HepG2 (cell line): ENCODE data around the gene SLC6A9. TPM values are rescaled to one million over a fixed set of nuclear protein-coding genes. Genes with fewer than 3 reads are reported as not detected.

Experiments
- ATAC-seq: fragments of 200-7000 bp; cut with Tn5 transposase; 3 replicates; pipeline ENCODE4 v1.9.1; 2020; ENCODE audit warnings: mild to moderate bottlenecking, moderate library complexity
- BruUV-seq: library from RNA; stranded (reverse); fragments of 400-500 nt; replicated peaks from 2 replicates; lab custom pipeline; 2021; lab: Mats Ljungman, UMichigan
- CTCF ChIA-PET: fragments of 300-600 bp; formaldehyde crosslinking; extraction: SDS; loops from one replicate; lab custom pipeline; 2021; ENCODE audit warnings: low total read pairs, inconsistent platforms, low intra/inter-chr PET ratio; lab: Yijun Ruan, JAX
- POLR2A ChIA-PET: fragments of 350-600 bp; sonication (Branson Sonifier 250); formaldehyde crosslinking; loops from one replicate; lab custom pipeline; 2020; ENCODE audit warnings: antibody characterized with exemption, inconsistent platforms; lab: Yijun Ruan, JAX
- DNase-seq: peaks from one replicate; pipeline ENCODE4 v3.0.0-alpha.2; 2015; ENCODE audit warnings: low spot score
- FAIRE-seq: peaks from 3 replicates; lab custom pipeline; 2011; peaks lifted over from hg19 to GRCh38; lab: Jason Lieb, UNC
- H2AFZ ChIP-seq: one replicate; pipeline ENCODE4 v1.6.1; 2011; ENCODE audit warnings: low read length, inconsistent platforms
- H3K27ac ChIP-seq: fragments of 300-600 bp; 3 replicates; pipeline ENCODE4 v1.8.0; 2011; ENCODE audit warnings: mixed run types, mild to moderate bottlenecking, mixed read lengths, low read length, inconsistent platforms; ENCODE audit not compliant: insufficient read depth; ENCODE audit errors: extremely low read length
- H3K27me3 ChIP-seq, 2 experiments: fragments of 200-600 bp in 1 of 2; 2 replicates in 1 of 2; 3 replicates in 1 of 2; pipeline versions ENCODE4 v1.6.0 to v1.8.0; 2011; ENCODE audit warnings: low read length in 2 of 2, mild to moderate bottlenecking in 2 of 2, moderate library complexity in 2 of 2, inconsistent platforms in 1 of 2; ENCODE audit not compliant: insufficient read depth in 2 of 2, control insufficient read depth in 1 of 2
- H3K36me3 ChIP-seq, 2 experiments: fragments of 200-600 bp in 1 of 2; replicated peaks in 1 of 2; 2 replicates in 1 of 2; 3 replicates in 1 of 2; pipeline versions ENCODE4 v1.5.1 to v1.8.0; 2011; ENCODE audit warnings: low read length in 2 of 2, inconsistent platforms in 1 of 2; ENCODE audit not compliant: insufficient read depth in 2 of 2, control insufficient read depth in 1 of 2
- H3K4me1 ChIP-seq: 2 replicates; pipeline ENCODE4 v1.5.1; 2012; ENCODE audit warnings: low read length, inconsistent platforms; ENCODE audit not compliant: insufficient read depth
- H3K4me2 ChIP-seq: 2 replicates; pipeline ENCODE4 v1.6.0; 2011; ENCODE audit warnings: low read depth, low read length, inconsistent platforms
- H3K4me3 ChIP-seq, 3 experiments: fragments of 200-600 bp in 1 of 3; sonication (generic), shearing (Covaris generic) in 1 of 3; replicated peaks in 1 of 3; 2 replicates each; pipeline ENCODE4 v1.5.1; 2011 to 2016; ENCODE audit warnings: low read length in 3 of 3, inconsistent platforms in 2 of 3, low read depth in 2 of 3, mild to moderate bottlenecking in 2 of 3, control low read depth in 1 of 3, mixed read lengths in 1 of 3; ENCODE audit not compliant: insufficient read depth in 1 of 3
- H3K79me2 ChIP-seq: one replicate; pipeline ENCODE4 v1.6.1; 2011; ENCODE audit warnings: low read length, inconsistent platforms; ENCODE audit not compliant: insufficient read depth
- H3K9ac ChIP-seq: 2 replicates; pipeline ENCODE4 v1.6.0; 2011; ENCODE audit warnings: mild to moderate bottlenecking, low read depth, low read length, inconsistent platforms; ENCODE audit not compliant: insufficient read depth
- H3K9me3 ChIP-seq: 2 replicates; pipeline ENCODE4 v1.5.1; 2012; ENCODE audit warnings: mild to moderate bottlenecking, low read length
- H4K20me1 ChIP-seq: 2 replicates; pipeline ENCODE4 v1.6.0; 2011; ENCODE audit warnings: inconsistent platforms, mild to moderate bottlenecking, low read length, moderate library complexity; ENCODE audit not compliant: insufficient read depth
- CBFB ChIP-seq: sonication (generic); formaldehyde crosslinking; IDR thresholded peaks from 2 replicates; pipeline ENCODE4 v1.4.0; 2020; ENCODE audit warnings: missing genetic modification reagents
- GATAD1 ChIP-seq: IDR thresholded peaks from 2 replicates; pipeline ENCODE4 v1.6.1; 2016; ENCODE audit warnings: missing genetic modification reagents, missing compliant biosample characterization
- HES4 ChIP-seq: sonication (generic); formaldehyde crosslinking; IDR thresholded peaks from 2 replicates; pipeline ENCODE4 v1.9.0; 2021; ENCODE audit warnings: mild to moderate bottlenecking, missing genetic modification reagents, borderline replicate concordance
- HMG20A ChIP-seq: IDR thresholded peaks from 2 replicates; pipeline ENCODE4 v1.6.1; 2016; ENCODE audit warnings: borderline replicate concordance
- HOXD1 ChIP-seq: sonication (generic); formaldehyde crosslinking; IDR thresholded peaks from 2 replicates; pipeline ENCODE4 v1.5.0; 2020; ENCODE audit warnings: missing genetic modification reagents
- KLF12 ChIP-seq: sonication (generic); formaldehyde crosslinking; IDR thresholded peaks from 2 replicates; pipeline ENCODE4 v1.4.0; 2020; ENCODE audit warnings: missing genetic modification reagents, borderline replicate concordance
- KLF16 ChIP-seq, 2 experiments: sonication (generic) in 1 of 2; formaldehyde crosslinking in 1 of 2; IDR thresholded peaks; 2 replicates each; pipeline versions ENCODE4 v1.6.1 to v1.8.0; 2016 to 2023; ENCODE audit warnings: missing genetic modification reagents in 2 of 2, missing compliant biosample characterization in 1 of 2
- NFIB ChIP-seq: sonication (generic); formaldehyde crosslinking; IDR thresholded peaks from 2 replicates; pipeline ENCODE4 v1.9.0; 2021; ENCODE audit warnings: missing genetic modification reagents, mild to moderate bottlenecking, borderline replicate concordance
- SAFB2 ChIP-seq: sonication (generic); formaldehyde crosslinking; IDR thresholded peaks from 2 replicates; pipeline ENCODE4 v1.5.1; 2020; ENCODE audit warnings: missing genetic modification reagents, low read depth, mild to moderate bottlenecking, borderline replicate concordance
- ZFX ChIP-seq: sonication (generic); formaldehyde crosslinking; IDR thresholded peaks from 2 replicates; pipeline ENCODE4 v1.4.0; 2020; ENCODE audit warnings: mild to moderate bottlenecking, low read depth, missing genetic modification reagents, moderate library complexity
- ZMYM4 ChIP-seq: sonication (generic); formaldehyde crosslinking; IDR thresholded peaks from 2 replicates; pipeline ENCODE4 v1.8.1; 2023; ENCODE audit warnings: mild to moderate bottlenecking, missing genetic modification reagents
- ZNF234 ChIP-seq: sonication (generic); formaldehyde crosslinking; conservative IDR thresholded peaks from 2 replicates; pipeline ENCODE4 v1.5.1; 2020; ENCODE audit warnings: mild to moderate bottlenecking, missing genetic modification reagents
- ZNF251 ChIP-seq: sonication (generic); formaldehyde crosslinking; IDR thresholded peaks from 2 replicates; pipeline ENCODE4 v1.9.0; 2021; ENCODE audit warnings: mild to moderate bottlenecking, missing genetic modification reagents
- ZNF562 ChIP-seq: sonication (generic); formaldehyde crosslinking; IDR thresholded peaks from 2 replicates; pipeline ENCODE4 v1.8.0; 2022; ENCODE audit warnings: missing genetic modification reagents, borderline replicate concordance
- ZNF816 ChIP-seq: sonication (generic); formaldehyde crosslinking; IDR thresholded peaks from 2 replicates; pipeline ENCODE4 v1.8.0; 2022; ENCODE audit warnings: missing genetic modification reagents, mild to moderate bottlenecking, borderline replicate concordance
- WGBS: methylation state at CpG from one replicate; pipeline ENCODE4 v1.1.6; 2017; ENCODE audit warnings: low lambda C conversion rate; 5-methylcytosine and 5-hydroxymethylcytosine counted together
- in situ Hi-C: cut with HindIII; loops from 2 replicates; pipeline ENCODE4 v1.10.0; 2017; ENCODE audit warnings: low pct_unique_long_range_greater_than_20kb; ENCODE audit not compliant: extremely low pct_ligation_motif_present
- intact Hi-C: fragments of 100-400 bp; cut with micrococcal nuclease; formaldehyde crosslinking; loops from one replicate; pipeline ENCODE4 v1.10.0; 2022; ENCODE audit not compliant: unreplicated experiment
- polyA plus RNA-seq, 8 experiments: library from polyadenylated mRNA; depleted of rRNA in 3 of 8; stranded (reverse) in 7 of 8; unstranded in 1 of 8; fragments of >200 nt; fragmentation: Illumina TruSeq in 4 of 8; extraction: Trizol in 4 of 8; gene quantifications; 2 replicates each; pipeline versions ENCODE4 v1.2.1 to v1.2.3, GENCODE V29; 2011 to 2016; ENCODE audit warnings: low read depth in 4 of 8, missing spikeins in 1 of 8, mixed read lengths in 1 of 8; ENCODE audit not compliant: insufficient read depth in 1 of 8
- total RNA-seq, 5 experiments: library from RNA; depleted of rRNA; stranded (reverse); fragments of >200 nt; fragmentation: Illumina TruSeq; extraction: Trizol; gene quantifications; 2 replicates each; pipeline ENCODE4 v1.2.3, GENCODE V29; 2016; ENCODE audit warnings: low read depth in 1 of 5
- TF ChIP-seq, protein P1 (sequence below): IDR thresholded peaks from 2 replicates; pipeline ENCODE4 v1.6.1; 2012; ENCODE audit warnings: inconsistent platforms
- TF ChIP-seq, protein P2 (sequence below): sonication (generic); formaldehyde crosslinking; IDR thresholded peaks from 2 replicates; pipeline ENCODE4 v1.5.0; 2020; ENCODE audit warnings: missing genetic modification reagents
- TF ChIP-seq, protein P3 (sequence below): sonication (generic); formaldehyde crosslinking; IDR thresholded peaks from 2 replicates; pipeline ENCODE4 v1.8.0; 2022; ENCODE audit warnings: mild to moderate bottlenecking, missing genetic modification reagents, moderate library complexity
- TF ChIP-seq, protein P4 (sequence below): sonication (generic); formaldehyde crosslinking; IDR thresholded peaks from 2 replicates; pipeline ENCODE4 v1.4.0; 2020; ENCODE audit warnings: missing genetic modification reagents

The SLC6A9 gene
- total and polyA plus RNA-seq, 2 of the 13 experiments (the other 11 are each of a cell fraction or from before 2014, with no cell fraction given), result 8.5 to 9.9 TPM

DNA sequence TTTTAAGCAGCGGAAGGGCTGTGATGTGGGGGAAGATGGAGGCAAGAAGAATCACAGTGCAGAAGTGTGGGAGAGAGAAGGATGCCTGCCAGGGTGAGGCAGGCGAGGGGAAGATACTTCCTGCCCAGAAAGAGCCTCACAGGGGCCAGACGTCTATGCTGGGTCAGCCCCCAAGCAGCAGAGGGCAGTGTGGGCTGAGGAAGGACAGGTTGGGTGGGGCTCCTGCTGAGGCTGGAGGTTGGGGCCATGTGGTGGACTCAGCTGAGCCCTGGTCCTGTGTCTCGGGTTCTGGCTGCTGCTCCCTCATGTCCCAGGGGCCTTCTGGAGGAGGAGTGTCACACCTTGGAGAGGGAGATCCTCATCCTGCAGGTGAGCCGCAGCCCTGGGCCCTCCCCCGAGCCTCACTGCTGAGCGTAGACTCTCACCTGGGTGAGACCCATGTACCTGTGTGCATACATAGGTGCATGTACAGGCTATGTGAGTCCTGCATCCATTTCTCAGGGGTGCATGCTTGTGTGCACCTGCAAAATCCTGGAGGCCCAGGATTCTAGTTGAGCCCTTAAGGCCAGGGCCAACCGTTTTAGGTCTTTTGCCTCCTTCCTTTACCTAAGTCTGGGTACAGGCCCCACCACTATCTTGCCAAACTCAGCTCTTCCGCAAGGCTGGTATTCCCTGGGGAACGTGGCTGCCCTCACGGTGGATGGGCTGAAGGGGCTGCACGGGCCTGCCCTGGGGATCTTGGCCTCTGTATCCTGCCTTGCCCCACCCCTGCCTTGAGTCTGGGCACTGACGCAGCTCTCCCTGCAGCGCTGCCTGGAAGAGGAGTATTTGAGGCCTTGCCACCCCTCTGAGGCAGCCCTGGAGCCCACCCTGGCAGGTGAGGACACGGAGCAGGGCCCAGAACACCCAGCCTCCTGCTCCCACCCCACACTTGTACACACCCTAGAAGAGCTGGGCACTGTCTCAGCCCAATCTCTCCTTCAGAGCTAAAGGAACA is 36.2 kb downstream of the SLC6A9 start:
- H4K20me1 ChIP-seq, result no peaks in the 10 kb centered on the region
- peak; percentile 40 for DNase-seq
- WGBS, result 46% methylated on average over 5 of the region's 15 CpGs
- in situ Hi-C loops, result loop anchor here (5.0 kb wide), 1 partner anchor 37 kb away; the partner anchor contains the start of gene SLC6A9
- no peak overlapping the region for H2AFZ ChIP-seq
- H3K27me3 ChIP-seq, result no peaks in the 10 kb centered on the region
- no peaks in the 10 kb centered on the region for H3K9me3 ChIP-seq
- ChIA-PET CTCF (interaction anchor here (1.3 to 1.5 kb wide), 2 partner anchors 41 to 53 kb away, joined by 6 to 8 read pairs; no protein-coding TSS in a partner anchor), POLR2A (interaction anchor here (1.1 to 1.2 kb wide), 2 partner anchors 17 to 48 kb away, joined by 3 to 4 read pairs; no protein-coding TSS in a partner anchor)
- BruUV-seq, result no TSS peak
- peak; percentile 63 for ATAC-seq
- intact Hi-C loops, result loop anchor here (2.0 kb wide), 1 partner anchor 42 kb away; no protein-coding TSS in a partner anchor
- no peak overlapping the region for H3K4me3 ChIP-seq
- H3K79me2 ChIP-seq, result no peaks in the 10 kb centered on the region
- peaks cover 2 to 3% of the 10 kb centered on the region in 2 experiments; a peak in 2 of 5 replicates for H3K36me3 ChIP-seq
- H3K4me2 ChIP-seq, result no peak overlapping the region
- peaks cover 54% of the 10 kb centered on the region for H3K4me1 ChIP-seq
- no peak overlapping the region for H3K9ac ChIP-seq
- H3K27ac ChIP-seq, result no peak overlapping the region
- FAIRE-seq, result peak; percentile 50
- TF ChIP-seq NFIB (CRISPR knock-in tag) (no peak), ZNF234 (CRISPR knock-in tag) (no peak), ZNF562 (CRISPR knock-in tag) (no peak), ZFX (CRISPR knock-in tag) (no peak), GATAD1 (CRISPR knock-in tag) (no peak), SAFB2 (no peak), HOXD1 (no peak), ZNF816 (CRISPR knock-in tag) (no peak), HMG20A (CRISPR knock-in tag) (no peak), KLF12 (0 out of 2 replicates have a peak, but pooled peaks have one; percentile 42), KLF16 (CRISPR knock-in tag; IDR thresholded peaks at IDR 0.05) (0 out of 4 replicates have a peak, but pooled peaks of 1 of the 2 experiments have one; percentile 46), CBFB (CRISPR knock-in tag) (no peak), ZNF251 (CRISPR knock-in tag) (no peak), ZMYM4 (no peak), HES4 (CRISPR knock-in tag) (no peak)
- TF ChIP-seq, protein P1, sequence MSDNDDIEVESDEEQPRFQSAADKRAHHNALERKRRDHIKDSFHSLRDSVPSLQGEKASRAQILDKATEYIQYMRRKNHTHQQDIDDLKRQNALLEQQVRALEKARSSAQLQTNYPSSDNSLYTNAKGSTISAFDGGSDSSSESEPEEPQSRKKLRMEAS, result peak; percentile 20; the same call in 1 of the 2 replicates
- TF ChIP-seq, protein P2, sequence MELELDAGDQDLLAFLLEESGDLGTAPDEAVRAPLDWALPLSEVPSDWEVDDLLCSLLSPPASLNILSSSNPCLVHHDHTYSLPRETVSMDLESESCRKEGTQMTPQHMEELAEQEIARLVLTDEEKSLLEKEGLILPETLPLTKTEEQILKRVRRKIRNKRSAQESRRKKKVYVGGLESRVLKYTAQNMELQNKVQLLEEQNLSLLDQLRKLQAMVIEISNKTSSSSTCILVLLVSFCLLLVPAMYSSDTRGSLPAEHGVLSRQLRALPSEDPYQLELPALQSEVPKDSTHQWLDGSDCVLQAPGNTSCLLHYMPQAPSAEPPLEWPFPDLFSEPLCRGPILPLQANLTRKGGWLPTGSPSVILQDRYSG (CRISPR knock-in tag), result no peak
- TF ChIP-seq, protein P3, sequence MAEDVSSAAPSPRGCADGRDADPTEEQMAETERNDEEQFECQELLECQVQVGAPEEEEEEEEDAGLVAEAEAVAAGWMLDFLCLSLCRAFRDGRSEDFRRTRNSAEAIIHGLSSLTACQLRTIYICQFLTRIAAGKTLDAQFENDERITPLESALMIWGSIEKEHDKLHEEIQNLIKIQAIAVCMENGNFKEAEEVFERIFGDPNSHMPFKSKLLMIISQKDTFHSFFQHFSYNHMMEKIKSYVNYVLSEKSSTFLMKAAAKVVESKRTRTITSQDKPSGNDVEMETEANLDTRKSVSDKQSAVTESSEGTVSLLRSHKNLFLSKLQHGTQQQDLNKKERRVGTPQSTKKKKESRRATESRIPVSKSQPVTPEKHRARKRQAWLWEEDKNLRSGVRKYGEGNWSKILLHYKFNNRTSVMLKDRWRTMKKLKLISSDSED, result no peak
- TF ChIP-seq, protein P4, sequence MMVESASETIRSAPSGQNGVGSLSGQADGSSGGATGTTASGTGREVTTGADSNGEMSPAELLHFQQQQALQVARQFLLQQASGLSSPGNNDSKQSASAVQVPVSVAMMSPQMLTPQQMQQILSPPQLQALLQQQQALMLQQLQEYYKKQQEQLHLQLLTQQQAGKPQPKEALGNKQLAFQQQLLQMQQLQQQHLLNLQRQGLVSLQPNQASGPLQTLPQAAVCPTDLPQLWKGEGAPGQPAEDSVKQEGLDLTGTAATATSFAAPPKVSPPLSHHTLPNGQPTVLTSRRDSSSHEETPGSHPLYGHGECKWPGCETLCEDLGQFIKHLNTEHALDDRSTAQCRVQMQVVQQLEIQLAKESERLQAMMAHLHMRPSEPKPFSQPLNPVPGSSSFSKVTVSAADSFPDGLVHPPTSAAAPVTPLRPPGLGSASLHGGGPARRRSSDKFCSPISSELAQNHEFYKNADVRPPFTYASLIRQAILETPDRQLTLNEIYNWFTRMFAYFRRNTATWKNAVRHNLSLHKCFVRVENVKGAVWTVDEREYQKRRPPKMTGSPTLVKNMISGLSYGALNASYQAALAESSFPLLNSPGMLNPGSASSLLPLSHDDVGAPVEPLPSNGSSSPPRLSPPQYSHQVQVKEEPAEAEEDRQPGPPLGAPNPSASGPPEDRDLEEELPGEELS (CRISPR knock-in tag), result no peak
